Keratinocyte (primary cell): ENCODE data around the gene ARSB. TPM values are rescaled to one million over a fixed set of nuclear protein-coding genes. Genes with fewer than 3 reads are reported as not detected.

ENCODE experiments used
- DNase-seq: peaks from one replicate; pipeline ENCODE4 v3.0.0-alpha.2; 2011; ENCODE audit warnings: low read depth, missing footprints, low spot score
- FAIRE-seq: peaks from 2 replicates; lab custom pipeline; 2011; peaks lifted over from hg19 to GRCh38; lab: Jason Lieb, UNC
- H2AFZ ChIP-seq: 2 replicates; pipeline ENCODE4 v1.6.0; 2012; ENCODE audit warnings: low read length, control low read depth, inconsistent platforms; ENCODE audit not compliant: control insufficient read depth
- H3K27ac ChIP-seq: 2 replicates; pipeline ENCODE4 v1.5.1; 2011; ENCODE audit warnings: low read length; ENCODE audit not compliant: control insufficient read depth, insufficient read depth
- H3K27me3 ChIP-seq: 3 replicates; pipeline ENCODE4 v1.6.0; 2011; ENCODE audit warnings: low read length; ENCODE audit not compliant: control insufficient read depth, insufficient read depth; ENCODE audit errors: extremely low read depth
- H3K36me3 ChIP-seq, 2 experiments: 2 replicates in 1 of 2; 3 replicates in 1 of 2; pipeline ENCODE4 v1.5.1; 2011; ENCODE audit warnings: low read length in 2 of 2, mild to moderate bottlenecking in 1 of 2; ENCODE audit not compliant: control insufficient read depth in 2 of 2, insufficient read depth in 2 of 2; ENCODE audit errors: extremely low read depth in 1 of 2
- H3K4me1 ChIP-seq: 3 replicates; pipeline ENCODE4 v1.5.1; 2011; ENCODE audit warnings: low read length; ENCODE audit not compliant: control insufficient read depth, insufficient read depth; ENCODE audit errors: extremely low read depth
- H3K4me2 ChIP-seq: 3 replicates; pipeline ENCODE4 v1.6.0; 2011; ENCODE audit warnings: low read depth, low read length; ENCODE audit not compliant: control insufficient read depth, insufficient read depth; ENCODE audit errors: extremely low read depth
- H3K4me3 ChIP-seq, 3 experiments: fragments of 200-600 bp in 1 of 3; sonication (generic) in 1 of 3; 2 replicates in 2 of 3; 3 replicates in 1 of 3; pipeline ENCODE4 v1.5.1; 2011 to 2016; ENCODE audit warnings: low read length in 3 of 3, mild to moderate bottlenecking in 3 of 3, control low read depth in 2 of 3, inconsistent platforms in 1 of 3, low read depth in 1 of 3, mixed read lengths in 1 of 3, mixed run types in 1 of 3, moderate library complexity in 1 of 3; ENCODE audit not compliant: control insufficient read depth in 2 of 3, insufficient read depth in 2 of 3; ENCODE audit errors: extremely low read depth in 1 of 3
- H3K79me2 ChIP-seq: 2 replicates; pipeline ENCODE4 v1.6.0; 2012; ENCODE audit warnings: low read length; ENCODE audit not compliant: control insufficient read depth, insufficient read depth
- H3K9ac ChIP-seq: 3 replicates; pipeline ENCODE4 v1.6.0; 2011; ENCODE audit warnings: low read length; ENCODE audit not compliant: control insufficient read depth, insufficient read depth; ENCODE audit errors: extremely low read depth
- H3K9me1 ChIP-seq: 3 replicates; pipeline ENCODE4 v1.6.0; 2011; ENCODE audit warnings: low read length; ENCODE audit not compliant: control insufficient read depth, insufficient read depth; ENCODE audit errors: extremely low read depth
- H3K9me3 ChIP-seq: 2 replicates; pipeline ENCODE4 v1.5.1; 2012; ENCODE audit warnings: low read depth, low read length; ENCODE audit not compliant: control insufficient read depth
- H4K20me1 ChIP-seq: 3 replicates; pipeline ENCODE4 v1.6.0; 2011; ENCODE audit warnings: low read length; ENCODE audit not compliant: control insufficient read depth, insufficient read depth; ENCODE audit errors: extremely low read depth
- EZH2 ChIP-seq: IDR thresholded peaks from one replicate; pipeline ENCODE4 v1.6.1; 2012; ENCODE audit warnings: inconsistent platforms, mild to moderate bottlenecking, low read length, moderate library complexity
- dilution Hi-C: fragments of 300-500 bp; cut with MboI; formaldehyde crosslinking; loops from one replicate; pipeline ENCODE4 v1.7.0; 2020; ENCODE audit warnings: low sequenced_read_pairs; ENCODE audit not compliant: extremely low pct_ligation_motif_present
- polyA plus RNA-seq, 5 experiments: library from polyadenylated mRNA; depleted of rRNA in 3 of 5; stranded (reverse) in 3 of 5; stranded (forward) in 1 of 5; unstranded in 1 of 5; fragments of >200 nt; gene quantifications; 1 replicate in 1 of 5; 2 replicates in 3 of 5; 3 replicates in 1 of 5; pipeline versions ENCODE4 v1.2.1 to v1.2.3, GENCODE V29; 2011 to 2012; ENCODE audit warnings: missing spikeins in 2 of 5, low read depth in 1 of 5, low replicate concordance in 1 of 5
- TF ChIP-seq, protein P1 (sequence below), 3 experiments: IDR thresholded peaks in 1 of 3; conservative IDR thresholded peaks in 1 of 3; optimal IDR thresholded peaks in 1 of 3; 2 replicates in 2 of 3; 3 replicates in 1 of 3; pipeline versions ENCODE3 to v1.5.1; 2011; ENCODE audit warnings: low read length in 3 of 3, mild to moderate bottlenecking in 3 of 3, moderate library complexity in 2 of 3, control low read depth in 1 of 3, inconsistent platforms in 1 of 3; ENCODE audit not compliant: insufficient read depth in 2 of 3; ENCODE audit errors: extremely low read depth in 1 of 3

Gene ARSB
- polyA plus RNA-seq, 1 donor (not counting 4 experiments of a cell fraction or from before 2014, with no cell fraction given) = 4.5 TPM

DNA sequence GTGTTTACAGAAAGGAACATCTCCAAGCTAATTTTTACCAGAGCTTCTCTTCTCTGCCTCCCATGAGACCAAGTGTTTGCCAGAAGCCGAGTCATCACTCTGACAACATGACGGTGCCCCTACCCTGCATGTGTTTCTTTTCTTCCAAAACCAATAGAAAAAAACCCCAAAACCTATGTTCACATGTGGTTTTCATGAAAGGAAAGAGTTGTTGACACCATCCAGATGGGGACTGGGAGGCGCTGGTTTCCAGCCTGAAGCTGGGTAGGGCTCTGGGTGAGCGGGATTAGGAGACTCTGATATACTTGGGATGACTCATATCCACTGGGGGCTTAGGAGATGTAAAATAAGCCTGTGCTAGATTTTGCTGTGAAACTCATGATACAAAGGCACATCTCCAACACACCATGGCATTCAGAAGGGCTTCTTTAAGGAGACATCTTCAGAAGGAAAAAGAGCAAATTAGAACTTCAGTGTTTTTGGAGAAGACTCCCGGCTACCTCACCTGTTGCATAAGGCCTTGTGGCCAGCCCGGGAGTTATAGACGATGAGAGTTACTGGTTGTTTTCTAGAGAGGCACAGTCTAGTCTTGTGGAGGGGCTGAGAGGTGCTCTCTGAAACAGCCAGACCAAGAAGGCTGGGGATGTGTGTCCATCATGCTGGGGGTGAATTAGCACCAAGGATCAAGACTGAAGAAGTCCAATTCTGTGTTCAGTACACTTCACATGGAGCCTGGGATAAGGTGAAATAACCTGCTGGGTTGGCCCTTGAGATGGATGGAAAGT, 227.6 kb downstream of the ARSB start:
- dilution Hi-C loops = no loop called here
- Histone ChIP-seq H3K4me2 (no peak overlapping the region), H3K4me3 (no peak overlapping the region), H3K9ac (no peak overlapping the region), H4K20me1 (no peaks in the 10 kb centered on the region), H3K4me1 (no peaks in the 10 kb centered on the region), H2AFZ (no peak overlapping the region), H3K36me3 (no peaks in the 10 kb centered on the region), H3K79me2 (no peaks in the 10 kb centered on the region), H3K9me1 (no peaks in the 10 kb centered on the region), H3K27ac (no peak overlapping the region), H3K27me3 (no peaks in the 10 kb centered on the region), H3K9me3 (no peaks in the 10 kb centered on the region)
- FAIRE-seq (no peak), DNase-seq (no peak)
- TF ChIP-seq, protein P1, sequence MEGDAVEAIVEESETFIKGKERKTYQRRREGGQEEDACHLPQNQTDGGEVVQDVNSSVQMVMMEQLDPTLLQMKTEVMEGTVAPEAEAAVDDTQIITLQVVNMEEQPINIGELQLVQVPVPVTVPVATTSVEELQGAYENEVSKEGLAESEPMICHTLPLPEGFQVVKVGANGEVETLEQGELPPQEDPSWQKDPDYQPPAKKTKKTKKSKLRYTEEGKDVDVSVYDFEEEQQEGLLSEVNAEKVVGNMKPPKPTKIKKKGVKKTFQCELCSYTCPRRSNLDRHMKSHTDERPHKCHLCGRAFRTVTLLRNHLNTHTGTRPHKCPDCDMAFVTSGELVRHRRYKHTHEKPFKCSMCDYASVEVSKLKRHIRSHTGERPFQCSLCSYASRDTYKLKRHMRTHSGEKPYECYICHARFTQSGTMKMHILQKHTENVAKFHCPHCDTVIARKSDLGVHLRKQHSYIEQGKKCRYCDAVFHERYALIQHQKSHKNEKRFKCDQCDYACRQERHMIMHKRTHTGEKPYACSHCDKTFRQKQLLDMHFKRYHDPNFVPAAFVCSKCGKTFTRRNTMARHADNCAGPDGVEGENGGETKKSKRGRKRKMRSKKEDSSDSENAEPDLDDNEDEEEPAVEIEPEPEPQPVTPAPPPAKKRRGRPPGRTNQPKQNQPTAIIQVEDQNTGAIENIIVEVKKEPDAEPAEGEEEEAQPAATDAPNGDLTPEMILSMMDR (optimal IDR thresholded peaks at IDR 0.05 in 1 of 3, IDR thresholded peaks at IDR 0.05 in 1 of 3, conservative IDR thresholded peaks at IDR 0.05 in 1 of 3; ENCODE audit: extremely low read depth in 1 of 3, insufficient read depth in 2 of 3, low read length in 3 of 3) = no peak
- no peak for TF ChIP-seq EZH2

- no peak overlapping the region for H3K27ac ChIP-seq
Observed at GRCh38 chr5:78756858-78757257, 228.3 kb downstream of the ARSB start.

More at GRCh38 chr5:78756858-78757257, 228.3 kb downstream of the ARSB start:
- no peaks in the 10 kb centered on the region for H3K27me3 ChIP-seq
- H4K20me1 ChIP-seq = no peaks in the 10 kb centered on the region
- TF ChIP-seq, protein P1 (optimal IDR thresholded peaks at IDR 0.05 in 1 of 3, IDR thresholded peaks at IDR 0.05 in 1 of 3, conservative IDR thresholded peaks at IDR 0.05 in 1 of 3; ENCODE audit: extremely low read depth in 1 of 3, insufficient read depth in 2 of 3, low read length in 3 of 3) = no peak
- no peak for TF ChIP-seq EZH2
- no peaks in the 10 kb centered on the region for H3K9me1 ChIP-seq
- no peak overlapping the region for H2AFZ ChIP-seq
- no peaks in the 10 kb centered on the region for H3K9me3 ChIP-seq
- dilution Hi-C loops = no loop called here
- H3K36me3 ChIP-seq = no peaks in the 10 kb centered on the region
- H3K4me2 ChIP-seq = no peak overlapping the region
- H3K4me1 ChIP-seq = no peaks in the 10 kb centered on the region
- no peak overlapping the region for H3K9ac ChIP-seq
- FAIRE-seq = no peak
- no peak overlapping the region for H3K4me3 ChIP-seq
- DNase-seq = no peak
- no peaks in the 10 kb centered on the region for H3K79me2 ChIP-seq
